Naive B cell (primary cell): ENCODE results near the gene APCDD1. TPM values are rescaled to one million over a fixed set of nuclear protein-coding genes. Genes with fewer than 3 reads are reported as not detected.
A peak's percentile ranks its signal among the peaks of the same experiment; 100 is the strongest.
"Not testable (repeated sequence)": the region's sequence is repeated elsewhere in the genome, so short reads cannot be mapped to it uniquely, and the experiment has no call there.

Source experiments
- ATAC-seq, 2 donors: fragments of 150-1000 bp; cut with Tn5 transposase; 2 replicates each; pipeline ENCODE4 v1.10.0; 2021; ENCODE audit warnings: low read depth in 2 of 2, mild to moderate bottlenecking in 2 of 2, moderate library complexity in 2 of 2
- DNase-seq: peaks from one replicate; pipeline ENCODE4 v3.0.0; 2022
- H3K27ac Mint-ChIP-seq, 6 donors: one replicate each; pipeline ENCODE4 v1.8.0; 2020 to 2022; ENCODE audit warnings: mild to moderate bottlenecking in 6 of 6, mixed read lengths in 6 of 6, moderate library complexity in 5 of 6, inconsistent platforms in 2 of 6
- H3K27me3 Mint-ChIP-seq, 3 donors: one replicate each; pipeline ENCODE4 v1.8.0; 2021 to 2022; ENCODE audit warnings: mixed read lengths in 3 of 3, mild to moderate bottlenecking in 1 of 3
- H3K36me3 Mint-ChIP-seq, 2 donors: one replicate each; pipeline ENCODE4 v1.8.0; 2020 to 2022; ENCODE audit warnings: mixed read lengths in 2 of 2, inconsistent platforms in 1 of 2, mild to moderate bottlenecking in 1 of 2
- H3K4me1 Mint-ChIP-seq, 3 donors: one replicate each; pipeline ENCODE4 v1.8.0; 2020 to 2022; ENCODE audit warnings: mixed read lengths in 3 of 3, inconsistent platforms in 1 of 3, mild to moderate bottlenecking in 1 of 3, moderate library complexity in 1 of 3
- H3K4me3 Mint-ChIP-seq, 8 donors: one replicate each; pipeline ENCODE4 v1.8.0; 2020 to 2022; ENCODE audit warnings: mild to moderate bottlenecking in 8 of 8, mixed read lengths in 8 of 8, moderate library complexity in 8 of 8, inconsistent platforms in 2 of 8
- H3K9me3 Mint-ChIP-seq, 7 donors: one replicate each; pipeline ENCODE4 v1.8.0; 2020 to 2022; ENCODE audit warnings: mixed read lengths in 7 of 7, mild to moderate bottlenecking in 5 of 7, inconsistent platforms in 2 of 7, moderate library complexity in 1 of 7
- polyA plus RNA-seq, 6 donors: library from polyadenylated mRNA; unstranded; fragments of 300-500 nt; fragmentation: Illumina TruSeq; gene quantifications; one replicate each; pipeline ENCODE4 v1.2.3, GENCODE V29; 2021; ENCODE audit warnings: low read depth in 6 of 6

The APCDD1 gene
- polyA plus RNA-seq, 6 donors from 2014 or later: 0.44 to 6.3 (median 2.2) TPM

- Mint-ChIP-seq H3K36me3 (no peaks in the 10 kb centered on the region), H3K27me3 (peaks cover 14 to 22% (median 20%) of the 10 kb centered on the region in 3 donors), H3K4me3 (no peak overlapping the region), H3K4me1 (peaks cover 17 to 29% (median 20%) of the 10 kb centered on the region in 3 donors), H3K9me3 (peaks cover 0 to 7% (median 3%) of the 10 kb centered on the region in 7 donors), H3K27ac (peak overlapping the region in 1 of 6 donors; percentile 58)
- DNase-seq (no peak), ATAC-seq (no peak)
Measured at GRCh38 chr18:10458691-10459090, 4.3 kb downstream of the APCDD1 start.

- ATAC-seq: no peak
- Mint-ChIP-seq H3K27ac (no peak overlapping the region), H3K4me1 (peaks cover 15 to 25% (median 17%) of the 10 kb centered on the region in 3 donors)
Measured at GRCh38 chr18:10459587-10459986, 5.2 kb downstream of the APCDD1 start.

GRCh38 chr18:10460414-10461018 is 6.1 kb downstream of the APCDD1 start:
- Mint-ChIP-seq H3K27ac (no peak overlapping the region), H3K4me3 (no peak overlapping the region), H3K9me3 (peaks cover 0 to 7% (median 3%) of the 10 kb centered on the region in 7 donors), H3K27me3 (peaks cover 14 to 21% (median 17%) of the 10 kb centered on the region in 3 donors), H3K4me1 (peaks cover 11 to 21% (median 13%) of the 10 kb centered on the region in 3 donors), H3K36me3 (no peaks in the 10 kb centered on the region)
- ATAC-seq: no peak
- no peak for DNase-seq

More at GRCh38 chr18:10459587-10459986, 5.2 kb downstream of the APCDD1 start:
- peaks cover 14 to 22% (median 20%) of the 10 kb centered on the region in 3 donors for H3K27me3 Mint-ChIP-seq
- no peak overlapping the region for H3K4me3 Mint-ChIP-seq
- peaks cover 0 to 7% (median 5%) of the 10 kb centered on the region in 7 donors for H3K9me3 Mint-ChIP-seq
- no peak for DNase-seq
- no peaks in the 10 kb centered on the region for H3K36me3 Mint-ChIP-seq

GRCh38 chr18:10461989-10462388 is 7.6 kb downstream of the APCDD1 start:
- DNase-seq (no peak), ATAC-seq (no peak)
- peaks cover 0 to 11% (median 6%) of the 10 kb centered on the region in 3 donors for H3K27me3 Mint-ChIP-seq
- H3K4me1 Mint-ChIP-seq: peaks cover 4 to 10% (median 8%) of the 10 kb centered on the region in 3 donors
- H3K36me3 Mint-ChIP-seq: no peaks in the 10 kb centered on the region
- peak overlapping the region in 3 of 6 donors; percentile 15 to 89 (median 54) for H3K27ac Mint-ChIP-seq
- no peak overlapping the region for H3K4me3 Mint-ChIP-seq
- H3K9me3 Mint-ChIP-seq: peaks cover 0 to 7% (median 3%) of the 10 kb centered on the region in 7 donors

- Mint-ChIP-seq H3K36me3 (no peaks in the 10 kb centered on the region), H3K27ac (peak overlapping the region in 3 of 6 donors; percentile 89 to 97 (median 91)), H3K4me1 (peaks cover 4 to 10% (median 8%) of the 10 kb centered on the region in 3 donors), H3K27me3 (peaks cover 0 to 9% (median 0%) of the 10 kb centered on the region in 3 donors), H3K4me3 (no peak overlapping the region), H3K9me3 (peaks cover 0 to 7% (median 3%) of the 10 kb centered on the region in 7 donors)
- no peak for DNase-seq
- no peak for ATAC-seq
Measured at GRCh38 chr18:10462597-10462996, 8.2 kb downstream of the APCDD1 start.

- Mint-ChIP-seq H3K36me3 (no peaks in the 10 kb centered on the region), H3K4me3 (no peak overlapping the region), H3K9me3 (peaks cover 0 to 7% (median 3%) of the 10 kb centered on the region in 7 donors), H3K27ac (peak overlapping the region in 2 of 6 donors; percentile 28 to 55), H3K4me1 (peaks cover 4 to 14% (median 8%) of the 10 kb centered on the region in 3 donors), H3K27me3 (peaks cover 0 to 9% (median 4%) of the 10 kb centered on the region in 3 donors)
- ATAC-seq (no peak), DNase-seq (no peak)
Measured at GRCh38 chr18:10463096-10463495, 8.7 kb downstream of the APCDD1 start.

- H3K27ac Mint-ChIP-seq: peak overlapping the region in 1 of 6 donors; percentile 66
- H3K9me3 Mint-ChIP-seq: peaks cover 0 to 7% (median 3%) of the 10 kb centered on the region in 7 donors
- H3K4me3 Mint-ChIP-seq: no peak overlapping the region
- H3K36me3 Mint-ChIP-seq: no peaks in the 10 kb centered on the region
- no peak for ATAC-seq
- H3K27me3 Mint-ChIP-seq: peaks cover 0 to 7% (median 2%) of the 10 kb centered on the region in 3 donors
- H3K4me1 Mint-ChIP-seq: peaks cover 4 to 19% (median 8%) of the 10 kb centered on the region in 3 donors
- no peak for DNase-seq
Measured at GRCh38 chr18:10463741-10464140, 9.3 kb downstream of the APCDD1 start.

- not testable (repeated sequence) for H3K36me3 Mint-ChIP-seq, H3K9me3 Mint-ChIP-seq, DNase-seq, ATAC-seq, H3K27me3 Mint-ChIP-seq, H3K4me3 Mint-ChIP-seq
- Mint-ChIP-seq H3K4me1 (peaks cover 4 to 19% (median 8%) of the 10 kb centered on the region in 3 donors), H3K27ac (peak overlapping the region in 1 of 6 donors; percentile 66)
Measured at GRCh38 chr18:10464161-10464648, 9.8 kb downstream of the APCDD1 start.

- H3K36me3 Mint-ChIP-seq: no peaks in the 10 kb centered on the region
- no peak for ATAC-seq
- no peak overlapping the region for H3K27ac Mint-ChIP-seq
- H3K4me3 Mint-ChIP-seq: no peak overlapping the region
- H3K27me3 Mint-ChIP-seq: peaks cover 0 to 7% (median 0%) of the 10 kb centered on the region in 3 donors
- H3K9me3 Mint-ChIP-seq: peaks cover 0 to 7% (median 3%) of the 10 kb centered on the region in 7 donors
- peaks cover 4 to 19% (median 8%) of the 10 kb centered on the region in 3 donors for H3K4me1 Mint-ChIP-seq
- no peak for DNase-seq
Measured at GRCh38 chr18:10465174-10465939, 10.9 kb downstream of the APCDD1 start.

GRCh38 chr18:10470429-10470828 is 16.0 kb downstream of the APCDD1 start:
- DNase-seq: no peak
- Mint-ChIP-seq H3K4me3 (no peak overlapping the region), H3K9me3 (no peaks in the 10 kb centered on the region), H3K27ac (no peak overlapping the region), H3K36me3 (no peaks in the 10 kb centered on the region), H3K27me3 (peaks cover 0 to 7% (median 0%) of the 10 kb centered on the region in 3 donors), H3K4me1 (peaks cover 4 to 17% (median 7%) of the 10 kb centered on the region in 3 donors)
- ATAC-seq: no peak

GRCh38 chr18:10471574-10471973 is 17.1 kb downstream of the APCDD1 start:
- peak overlapping the region in 1 of 6 donors; percentile 33 for H3K27ac Mint-ChIP-seq
- H3K4me1 Mint-ChIP-seq: peaks cover 16 to 29% (median 18%) of the 10 kb centered on the region in 3 donors

GRCh38 chr18:10473132-10473531 is 18.7 kb downstream of the APCDD1 start:
- peaks cover 30 to 38% (median 31%) of the 10 kb centered on the region in 3 donors for H3K4me1 Mint-ChIP-seq
- no peak overlapping the region for H3K4me3 Mint-ChIP-seq

More at GRCh38 chr18:10471574-10471973, 17.1 kb downstream of the APCDD1 start:
- H3K9me3 Mint-ChIP-seq: no peaks in the 10 kb centered on the region
- peaks cover 0 to 7% (median 0%) of the 10 kb centered on the region in 3 donors for H3K27me3 Mint-ChIP-seq
- ATAC-seq (no peak), DNase-seq (no peak)
- H3K36me3 Mint-ChIP-seq: no peaks in the 10 kb centered on the region
- no peak overlapping the region for H3K4me3 Mint-ChIP-seq

GRCh38 chr18:10474309-10474708 is 19.9 kb downstream of the APCDD1 start:
- H3K27me3 Mint-ChIP-seq: no peaks in the 10 kb centered on the region
- H3K4me1 Mint-ChIP-seq: peaks cover 40 to 45% (median 43%) of the 10 kb centered on the region in 3 donors

More at GRCh38 chr18:10473132-10473531, 18.7 kb downstream of the APCDD1 start:
- Mint-ChIP-seq H3K36me3 (no peaks in the 10 kb centered on the region), H3K9me3 (no peaks in the 10 kb centered on the region), H3K27me3 (peaks cover 0 to 3% (median 0%) of the 10 kb centered on the region in 3 donors), H3K27ac (peak overlapping the region in 2 of 6 donors; percentile 19 to 84)
- no peak for DNase-seq
- ATAC-seq: no peak

More at GRCh38 chr18:10474309-10474708, 19.9 kb downstream of the APCDD1 start:
- DNase-seq: no peak
- Mint-ChIP-seq H3K9me3 (no peaks in the 10 kb centered on the region), H3K36me3 (no peaks in the 10 kb centered on the region), H3K4me3 (no peak overlapping the region), H3K27ac (no peak overlapping the region)
- no peak for ATAC-seq
